HepG2 (cell line): ENCODE data around the gene CSNK2B. TPM values are rescaled to one million over a fixed set of nuclear protein-coding genes. Genes with fewer than 3 reads are reported as not detected.

Source experiments
- ATAC-seq: fragments of 200-7000 bp; cut with Tn5 transposase; 3 replicates; pipeline ENCODE4 v1.9.1; 2020; ENCODE audit warnings: mild to moderate bottlenecking, moderate library complexity
- BruUV-seq: library from RNA; stranded (reverse); fragments of 400-500 nt; replicated peaks from 2 replicates; lab custom pipeline; 2021; lab: Mats Ljungman, UMichigan
- CTCF ChIA-PET: fragments of 300-600 bp; formaldehyde crosslinking; extraction: SDS; loops from one replicate; lab custom pipeline; 2021; ENCODE audit warnings: low total read pairs, inconsistent platforms, low intra/inter-chr PET ratio; lab: Yijun Ruan, JAX
- POLR2A ChIA-PET: fragments of 350-600 bp; sonication (Branson Sonifier 250); formaldehyde crosslinking; loops from one replicate; lab custom pipeline; 2020; ENCODE audit warnings: antibody characterized with exemption, inconsistent platforms; lab: Yijun Ruan, JAX
- DNase-seq: peaks from one replicate; pipeline ENCODE4 v3.0.0-alpha.2; 2015; ENCODE audit warnings: low spot score
- FAIRE-seq: peaks from 3 replicates; lab custom pipeline; 2011; peaks lifted over from hg19 to GRCh38; lab: Jason Lieb, UNC
- H2AFZ ChIP-seq: one replicate; pipeline ENCODE4 v1.6.1; 2011; ENCODE audit warnings: low read length, inconsistent platforms
- H3K27ac ChIP-seq: fragments of 300-600 bp; 3 replicates; pipeline ENCODE4 v1.8.0; 2011; ENCODE audit warnings: mixed run types, mild to moderate bottlenecking, mixed read lengths, low read length, inconsistent platforms; ENCODE audit not compliant: insufficient read depth; ENCODE audit errors: extremely low read length
- H3K27me3 ChIP-seq, 2 experiments: fragments of 200-600 bp in 1 of 2; 2 replicates in 1 of 2; 3 replicates in 1 of 2; pipeline versions ENCODE4 v1.6.0 to v1.8.0; 2011; ENCODE audit warnings: low read length in 2 of 2, mild to moderate bottlenecking in 2 of 2, moderate library complexity in 2 of 2, inconsistent platforms in 1 of 2; ENCODE audit not compliant: insufficient read depth in 2 of 2, control insufficient read depth in 1 of 2
- H3K36me3 ChIP-seq, 2 experiments: fragments of 200-600 bp in 1 of 2; replicated peaks in 1 of 2; 2 replicates in 1 of 2; 3 replicates in 1 of 2; pipeline versions ENCODE4 v1.5.1 to v1.8.0; 2011; ENCODE audit warnings: low read length in 2 of 2, inconsistent platforms in 1 of 2; ENCODE audit not compliant: insufficient read depth in 2 of 2, control insufficient read depth in 1 of 2
- H3K4me1 ChIP-seq: 2 replicates; pipeline ENCODE4 v1.5.1; 2012; ENCODE audit warnings: low read length, inconsistent platforms; ENCODE audit not compliant: insufficient read depth
- H3K4me2 ChIP-seq: 2 replicates; pipeline ENCODE4 v1.6.0; 2011; ENCODE audit warnings: low read depth, low read length, inconsistent platforms
- H3K4me3 ChIP-seq, 3 experiments: fragments of 200-600 bp in 1 of 3; sonication (generic), shearing (Covaris generic) in 1 of 3; replicated peaks in 1 of 3; 2 replicates each; pipeline ENCODE4 v1.5.1; 2011 to 2016; ENCODE audit warnings: low read length in 3 of 3, inconsistent platforms in 2 of 3, low read depth in 2 of 3, mild to moderate bottlenecking in 2 of 3, control low read depth in 1 of 3, mixed read lengths in 1 of 3; ENCODE audit not compliant: insufficient read depth in 1 of 3
- H3K79me2 ChIP-seq: one replicate; pipeline ENCODE4 v1.6.1; 2011; ENCODE audit warnings: low read length, inconsistent platforms; ENCODE audit not compliant: insufficient read depth
- H3K9ac ChIP-seq: 2 replicates; pipeline ENCODE4 v1.6.0; 2011; ENCODE audit warnings: mild to moderate bottlenecking, low read depth, low read length, inconsistent platforms; ENCODE audit not compliant: insufficient read depth
- H3K9me3 ChIP-seq: 2 replicates; pipeline ENCODE4 v1.5.1; 2012; ENCODE audit warnings: mild to moderate bottlenecking, low read length
- H4K20me1 ChIP-seq: 2 replicates; pipeline ENCODE4 v1.6.0; 2011; ENCODE audit warnings: inconsistent platforms, mild to moderate bottlenecking, low read length, moderate library complexity; ENCODE audit not compliant: insufficient read depth
- AGO2 ChIP-seq: fragments of 200-400 bp; formaldehyde crosslinking; optimal IDR thresholded peaks from 2 replicates; pipeline ENCODE3; 2017; ENCODE audit warnings: mild to moderate bottlenecking, low read depth, low read length, moderate library complexity
- HDAC2 ChIP-seq: sonication (generic); formaldehyde crosslinking; IDR thresholded peaks from 2 replicates; pipeline ENCODE4 v1.4.0; 2020; ENCODE audit warnings: missing genetic modification reagents
- MTA1 ChIP-seq: sonication (generic); formaldehyde crosslinking; IDR thresholded peaks from 2 replicates; pipeline ENCODE4 v1.4.0; 2020; ENCODE audit warnings: missing genetic modification reagents, mild to moderate bottlenecking, borderline replicate concordance
- POLR2AphosphoS5 ChIP-seq: IDR thresholded peaks from 2 replicates; pipeline ENCODE4 v1.6.1; 2012; ENCODE audit warnings: low read depth, low read length
- RBM22 ChIP-seq: fragments of 200-400 bp; formaldehyde crosslinking; optimal IDR thresholded peaks from 2 replicates; pipeline ENCODE3; 2017; ENCODE audit warnings: mild to moderate bottlenecking, low read length, moderate library complexity
- SAP130 ChIP-seq: IDR thresholded peaks from 2 replicates; pipeline ENCODE4 v1.6.1; 2016; ENCODE audit warnings: low read depth
- SIN3A ChIP-seq: IDR thresholded peaks from 2 replicates; pipeline ENCODE4 v1.6.1; 2011; ENCODE audit warnings: low read depth, mild to moderate bottlenecking, control low read depth, low read length, borderline replicate concordance
- TBX2 ChIP-seq: sonication (generic); formaldehyde crosslinking; IDR thresholded peaks from 2 replicates; pipeline ENCODE4 v1.5.0; 2020; ENCODE audit warnings: missing genetic modification reagents, mild to moderate bottlenecking, borderline replicate concordance
- ZMYM2 ChIP-seq: sonication (generic); formaldehyde crosslinking; IDR thresholded peaks from 2 replicates; pipeline ENCODE4 v1.8.0; 2022; ENCODE audit warnings: mild to moderate bottlenecking, missing genetic modification reagents
- ZNF225 ChIP-seq: sonication (generic); formaldehyde crosslinking; IDR thresholded peaks from 2 replicates; pipeline ENCODE4 v1.4.0; 2020; ENCODE audit warnings: mild to moderate bottlenecking, missing genetic modification reagents
- ZNF674 ChIP-seq: sonication (generic); formaldehyde crosslinking; IDR thresholded peaks from 2 replicates; pipeline ENCODE4 v1.5.0; 2020; ENCODE audit warnings: low read depth, mild to moderate bottlenecking, missing genetic modification reagents
- ZNF768 ChIP-seq: sonication (generic); formaldehyde crosslinking; IDR thresholded peaks from 2 replicates; pipeline ENCODE4 v1.4.0; 2020; ENCODE audit warnings: missing genetic modification reagents
- WGBS: methylation state at CpG from one replicate; pipeline ENCODE4 v1.1.6; 2017; ENCODE audit warnings: low lambda C conversion rate; 5-methylcytosine and 5-hydroxymethylcytosine counted together
- in situ Hi-C: cut with HindIII; loops from 2 replicates; pipeline ENCODE4 v1.10.0; 2017; ENCODE audit warnings: low pct_unique_long_range_greater_than_20kb; ENCODE audit not compliant: extremely low pct_ligation_motif_present
- intact Hi-C: fragments of 100-400 bp; cut with micrococcal nuclease; formaldehyde crosslinking; loops from one replicate; pipeline ENCODE4 v1.10.0; 2022; ENCODE audit not compliant: unreplicated experiment
- polyA plus RNA-seq, 8 experiments: library from polyadenylated mRNA; depleted of rRNA in 3 of 8; stranded (reverse) in 7 of 8; unstranded in 1 of 8; fragments of >200 nt; fragmentation: Illumina TruSeq in 4 of 8; extraction: Trizol in 4 of 8; gene quantifications; 2 replicates each; pipeline versions ENCODE4 v1.2.1 to v1.2.3, GENCODE V29; 2011 to 2016; ENCODE audit warnings: low read depth in 4 of 8, missing spikeins in 1 of 8, mixed read lengths in 1 of 8; ENCODE audit not compliant: insufficient read depth in 1 of 8
- total RNA-seq, 5 experiments: library from RNA; depleted of rRNA; stranded (reverse); fragments of >200 nt; fragmentation: Illumina TruSeq; extraction: Trizol; gene quantifications; 2 replicates each; pipeline ENCODE4 v1.2.3, GENCODE V29; 2016; ENCODE audit warnings: low read depth in 1 of 5
- TF ChIP-seq, protein P1 (sequence below): IDR thresholded peaks from 2 replicates; pipeline ENCODE4 v1.6.1; 2016; ENCODE audit warnings: mild to moderate bottlenecking
- TF ChIP-seq, protein P2 (sequence below): sonication (generic); formaldehyde crosslinking; IDR thresholded peaks from 2 replicates; pipeline ENCODE4 v1.4.0; 2020; ENCODE audit warnings: low read depth, missing genetic modification reagents
- TF ChIP-seq, protein P3 (sequence below): IDR thresholded peaks from 2 replicates; pipeline ENCODE4 v1.4.0; 2020; ENCODE audit warnings: mild to moderate bottlenecking, missing genetic modification reagents

The CSNK2B gene
- total and polyA plus RNA-seq, 2 of the 13 experiments (the other 11 are each of a cell fraction or from before 2014, with no cell fraction given): 111 to 296 TPM

- POLR2A ChIA-PET: interaction anchor here (1.2 to 3.4 kb wide), 7 partner anchors 10 to 27 kb away, joined by 3 to 20 read pairs (median 5); partner anchors contain the start of genes BAG6, C6orf47 and PRRC2A
- no peaks in the 10 kb centered on the region; the same call in 1 of the 2 replicates for H4K20me1 ChIP-seq
- 97% methylated on average over 7 of the region's 7 CpGs for WGBS
- H3K36me3 ChIP-seq: peaks cover 62 to 89% of the 10 kb centered on the region in 2 experiments
- CTCF ChIA-PET: no interaction called here
- no peak for TF ChIP-seq SAP130 (CRISPR knock-in tag)
- TF ChIP-seq ZNF674 (CRISPR knock-in tag): no peak
- TF ChIP-seq, protein P1, sequence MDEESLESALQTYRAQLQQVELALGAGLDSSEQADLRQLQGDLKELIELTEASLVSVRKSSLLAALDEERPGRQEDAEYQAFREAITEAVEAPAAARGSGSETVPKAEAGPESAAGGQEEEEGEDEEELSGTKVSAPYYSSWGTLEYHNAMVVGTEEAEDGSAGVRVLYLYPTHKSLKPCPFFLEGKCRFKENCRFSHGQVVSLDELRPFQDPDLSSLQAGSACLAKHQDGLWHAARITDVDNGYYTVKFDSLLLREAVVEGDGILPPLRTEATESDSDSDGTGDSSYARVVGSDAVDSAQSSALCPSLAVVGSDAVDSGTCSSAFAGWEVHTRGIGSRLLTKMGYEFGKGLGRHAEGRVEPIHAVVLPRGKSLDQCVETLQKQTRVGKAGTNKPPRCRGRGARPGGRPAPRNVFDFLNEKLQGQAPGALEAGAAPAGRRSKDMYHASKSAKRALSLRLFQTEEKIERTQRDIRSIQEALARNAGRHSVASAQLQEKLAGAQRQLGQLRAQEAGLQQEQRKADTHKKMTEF: no peak
- TF ChIP-seq RBM22: peak; percentile 31
- TF ChIP-seq MTA1 (CRISPR knock-in tag): no peak
- TF ChIP-seq ZNF768 (CRISPR knock-in tag): no peak
- 0 out of 2 replicates have a peak, but pooled peaks have one; percentile 60 for TF ChIP-seq ZNF225 (CRISPR knock-in tag)
- no peak for TF ChIP-seq HDAC2 (CRISPR knock-in tag)
- no peak for TF ChIP-seq TBX2 (CRISPR knock-in tag)
- TF ChIP-seq, protein P2, sequence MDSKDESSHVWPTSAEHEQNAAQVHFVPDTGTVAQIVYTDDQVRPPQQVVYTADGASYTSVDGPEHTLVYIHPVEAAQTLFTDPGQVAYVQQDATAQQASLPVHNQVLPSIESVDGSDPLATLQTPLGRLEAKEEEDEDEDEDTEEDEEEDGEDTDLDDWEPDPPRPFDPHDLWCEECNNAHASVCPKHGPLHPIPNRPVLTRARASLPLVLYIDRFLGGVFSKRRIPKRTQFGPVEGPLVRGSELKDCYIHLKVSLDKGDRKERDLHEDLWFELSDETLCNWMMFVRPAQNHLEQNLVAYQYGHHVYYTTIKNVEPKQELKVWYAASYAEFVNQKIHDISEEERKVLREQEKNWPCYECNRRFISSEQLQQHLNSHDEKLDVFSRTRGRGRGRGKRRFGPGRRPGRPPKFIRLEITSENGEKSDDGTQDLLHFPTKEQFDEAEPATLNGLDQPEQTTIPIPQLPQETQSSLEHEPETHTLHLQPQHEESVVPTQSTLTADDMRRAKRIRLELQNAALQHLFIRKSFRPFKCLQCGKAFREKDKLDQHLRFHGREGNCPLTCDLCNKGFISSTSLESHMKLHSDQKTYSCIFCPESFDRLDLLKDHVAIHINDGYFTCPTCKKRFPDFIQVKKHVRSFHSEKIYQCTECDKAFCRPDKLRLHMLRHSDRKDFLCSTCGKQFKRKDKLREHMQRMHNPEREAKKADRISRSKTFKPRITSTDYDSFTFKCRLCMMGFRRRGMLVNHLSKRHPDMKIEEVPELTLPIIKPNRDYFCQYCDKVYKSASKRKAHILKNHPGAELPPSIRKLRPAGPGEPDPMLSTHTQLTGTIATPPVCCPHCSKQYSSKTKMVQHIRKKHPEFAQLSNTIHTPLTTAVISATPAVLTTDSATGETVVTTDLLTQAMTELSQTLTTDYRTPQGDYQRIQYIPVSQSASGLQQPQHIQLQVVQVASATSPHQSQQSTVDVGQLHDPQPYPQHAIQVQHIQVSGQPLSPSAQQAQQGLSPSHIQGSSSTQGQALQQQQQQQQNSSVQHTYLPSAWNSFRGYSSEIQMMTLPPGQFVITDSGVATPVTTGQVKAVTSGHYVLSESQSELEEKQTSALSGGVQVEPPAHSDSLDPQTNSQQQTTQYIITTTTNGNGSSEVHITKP (CRISPR knock-in tag): no peak
- TF ChIP-seq AGO2: peak; percentile 80
- TF ChIP-seq SIN3A: no peak
- 0 out of 2 replicates have a peak, but pooled peaks have one; percentile 14 for TF ChIP-seq POLR2AphosphoS5
- no peak for TF ChIP-seq ZMYM2 (CRISPR knock-in tag)
- TF ChIP-seq, protein P3, sequence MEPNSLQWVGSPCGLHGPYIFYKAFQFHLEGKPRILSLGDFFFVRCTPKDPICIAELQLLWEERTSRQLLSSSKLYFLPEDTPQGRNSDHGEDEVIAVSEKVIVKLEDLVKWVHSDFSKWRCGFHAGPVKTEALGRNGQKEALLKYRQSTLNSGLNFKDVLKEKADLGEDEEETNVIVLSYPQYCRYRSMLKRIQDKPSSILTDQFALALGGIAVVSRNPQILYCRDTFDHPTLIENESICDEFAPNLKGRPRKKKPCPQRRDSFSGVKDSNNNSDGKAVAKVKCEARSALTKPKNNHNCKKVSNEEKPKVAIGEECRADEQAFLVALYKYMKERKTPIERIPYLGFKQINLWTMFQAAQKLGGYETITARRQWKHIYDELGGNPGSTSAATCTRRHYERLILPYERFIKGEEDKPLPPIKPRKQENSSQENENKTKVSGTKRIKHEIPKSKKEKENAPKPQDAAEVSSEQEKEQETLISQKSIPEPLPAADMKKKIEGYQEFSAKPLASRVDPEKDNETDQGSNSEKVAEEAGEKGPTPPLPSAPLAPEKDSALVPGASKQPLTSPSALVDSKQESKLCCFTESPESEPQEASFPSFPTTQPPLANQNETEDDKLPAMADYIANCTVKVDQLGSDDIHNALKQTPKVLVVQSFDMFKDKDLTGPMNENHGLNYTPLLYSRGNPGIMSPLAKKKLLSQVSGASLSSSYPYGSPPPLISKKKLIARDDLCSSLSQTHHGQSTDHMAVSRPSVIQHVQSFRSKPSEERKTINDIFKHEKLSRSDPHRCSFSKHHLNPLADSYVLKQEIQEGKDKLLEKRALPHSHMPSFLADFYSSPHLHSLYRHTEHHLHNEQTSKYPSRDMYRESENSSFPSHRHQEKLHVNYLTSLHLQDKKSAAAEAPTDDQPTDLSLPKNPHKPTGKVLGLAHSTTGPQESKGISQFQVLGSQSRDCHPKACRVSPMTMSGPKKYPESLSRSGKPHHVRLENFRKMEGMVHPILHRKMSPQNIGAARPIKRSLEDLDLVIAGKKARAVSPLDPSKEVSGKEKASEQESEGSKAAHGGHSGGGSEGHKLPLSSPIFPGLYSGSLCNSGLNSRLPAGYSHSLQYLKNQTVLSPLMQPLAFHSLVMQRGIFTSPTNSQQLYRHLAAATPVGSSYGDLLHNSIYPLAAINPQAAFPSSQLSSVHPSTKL: no peak
- TF ChIP-seq, all 625 proteins: peak for 4
- BruUV-seq: no TSS peak
- intact Hi-C loops (no loop called here), in situ Hi-C loops (no loop called here)
- Histone ChIP-seq H3K27me3 (no peaks in the 10 kb centered on the region), H2AFZ (no peak overlapping the region), H3K9me3 (no peaks in the 10 kb centered on the region), H3K27ac (no peak overlapping the region), H3K4me1 (no peaks in the 10 kb centered on the region), H3K4me3 (no peak overlapping the region), H3K4me2 (no peak overlapping the region), H3K9ac (no peak overlapping the region), H3K79me2 (no peaks in the 10 kb centered on the region)
- no peak for ATAC-seq
- no peak for DNase-seq
- no peak for FAIRE-seq
Observed at GRCh38 chr6:31633447-31633846, 32.4 kb upstream of the CSNK2B start.
